LNCaP clone FGC (cell line): Measurements from ENCODE around the gene COX7A1.
"Not testable (repeated sequence)": the region's sequence is repeated elsewhere in the genome, so short reads cannot be mapped to it uniquely, and the experiment has no call there.

Experiments used
- DNase-seq: peaks from one replicate; pipeline ENCODE4 v3.0.0-alpha.2; 2011; ENCODE audit warnings: low read depth
- H3K4me3 ChIP-seq: 2 replicates; pipeline ENCODE4 v1.5.1; 2011; ENCODE audit warnings: mild to moderate bottlenecking, low read depth, low read length, control low read depth
- CTCF ChIP-seq: IDR thresholded peaks from 2 replicates; pipeline ENCODE4 v1.5.1; 2012; ENCODE audit warnings: mild to moderate bottlenecking; ENCODE audit not compliant: control insufficient read depth, insufficient read depth; ENCODE audit errors: extremely low read depth

Gene COX7A1

GRCh38 chr19:36152352-36153091 lies at the start of gene COX7A1:
COX7A1 (minus strand) TSS chr19:36152447; CDS start chr19:36152407, 40 bp downstream.
- DNase-seq: no peak
- no peak for TF ChIP-seq CTCF
- no peak within 1 kb of the TSS for H3K4me3 ChIP-seq

GRCh38 chr19:36201684-36202083 lies 49.4 kb upstream of the COX7A1 start:
- DNase-seq: no peak
- H3K4me3 ChIP-seq: no peak overlapping the region
- no peak for TF ChIP-seq CTCF

GRCh38 chr19:36198119-36198518 lies 45.9 kb upstream of the COX7A1 start:
- no peak for DNase-seq
- no peak for TF ChIP-seq CTCF
- H3K4me3 ChIP-seq: no peak overlapping the region

GRCh38 chr19:36196249-36196648 lies 44.0 kb upstream of the COX7A1 start:
- TF ChIP-seq CTCF: no peak
- DNase-seq: no peak
- H3K4me3 ChIP-seq: no peak overlapping the region

- H3K4me3 ChIP-seq, DNase-seq: not testable (repeated sequence)
These were observed 34.5 kb upstream of the COX7A1 start for GRCh38 chr19:36186722-36187121.

- TF ChIP-seq CTCF: no peak
- no peak for DNase-seq
- H3K4me3 ChIP-seq: no peak overlapping the region
These were observed 31.0 kb upstream of the COX7A1 start for GRCh38 chr19:36183245-36183628.

GRCh38 chr19:36182612-36183244 lies 30.5 kb upstream of the COX7A1 start:
- TF ChIP-seq CTCF: no peak

GRCh38 chr19:36179077-36179476 lies 26.8 kb upstream of the COX7A1 start:
- H3K4me3 ChIP-seq, DNase-seq: not testable (repeated sequence)

More at GRCh38 chr19:36182612-36183244, 30.5 kb upstream of the COX7A1 start:
- no peak for DNase-seq
- H3K4me3 ChIP-seq: no peak overlapping the region

GRCh38 chr19:36173846-36174245 lies 21.6 kb upstream of the COX7A1 start:
- not testable (repeated sequence) for DNase-seq, H3K4me3 ChIP-seq
